MM.1S (cell line): ENCODE results near the gene TSPAN4.

Source experiments
- DNase-seq: peaks from one replicate; pipeline ENCODE4 v3.0.0-alpha.2; 2015
- H2AFZ ChIP-seq: fragments of 300-600 bp; sonication (generic); 2 replicates; pipeline ENCODE4 v1.6.0; 2016; ENCODE audit warnings: antibody characterized with exemption, low read length
- H3F3A ChIP-seq: fragments of 300-600 bp; sonication (generic); 2 replicates; pipeline ENCODE4 v1.6.1; 2016; ENCODE audit warnings: mild to moderate bottlenecking, antibody characterized with exemption, low read length, moderate library complexity, mixed read lengths; ENCODE audit not compliant: insufficient read depth
- H3K27ac ChIP-seq: fragments of 300-600 bp; sonication (generic); 2 replicates; pipeline ENCODE4 v1.5.1; 2016; ENCODE audit warnings: mild to moderate bottlenecking, low read length
- H3K27me3 ChIP-seq: fragments of 300-600 bp; sonication (generic); replicated peaks from 2 replicates; pipeline ENCODE4 v1.6.0; 2016; ENCODE audit warnings: low read length; ENCODE audit not compliant: insufficient read depth
- H3K36me3 ChIP-seq: fragments of 300-600 bp; sonication (generic); replicated peaks from 2 replicates; pipeline ENCODE4 v1.6.1; 2016; ENCODE audit warnings: mild to moderate bottlenecking, low read length, mixed read lengths; ENCODE audit not compliant: insufficient read depth
- H3K4me1 ChIP-seq: fragments of 300-600 bp; sonication (generic); 2 replicates; pipeline ENCODE4 v1.6.1; 2016; ENCODE audit warnings: low read length, mixed read lengths
- H3K4me2 ChIP-seq: fragments of 300-600 bp; sonication (generic); 2 replicates; pipeline ENCODE4 v1.6.0; 2016; ENCODE audit warnings: low read depth, low read length
- H3K4me3 ChIP-seq: fragments of 300-600 bp; sonication (generic); 2 replicates; pipeline ENCODE4 v1.5.1; 2016; ENCODE audit warnings: low read length, mixed read lengths
- H3K79me2 ChIP-seq: fragments of 300-600 bp; sonication (generic); 2 replicates; pipeline ENCODE4 v1.6.1; 2016; ENCODE audit warnings: mixed run types, low read length, mixed read lengths
- H3K9ac ChIP-seq: fragments of 300-600 bp; sonication (generic); 2 replicates; pipeline ENCODE4 v1.6.1; 2016; ENCODE audit warnings: low read length, mixed read lengths
- H3K9me2 ChIP-seq: fragments of 300-600 bp; sonication (generic); replicated peaks from 2 replicates; pipeline ENCODE4 v1.6.1; 2016; ENCODE audit warnings: mild to moderate bottlenecking, low read length, mixed read lengths; ENCODE audit not compliant: insufficient read depth
- H3K9me3 ChIP-seq: fragments of 300-600 bp; sonication (generic); replicated peaks from 2 replicates; pipeline ENCODE4 v1.6.1; 2016; ENCODE audit warnings: mild to moderate bottlenecking, low read length, mixed read lengths; ENCODE audit not compliant: insufficient read depth
- H4K20me1 ChIP-seq: fragments of 300-600 bp; sonication (generic); 2 replicates; pipeline ENCODE4 v1.6.1; 2016; ENCODE audit warnings: mild to moderate bottlenecking, low read length, moderate library complexity, mixed read lengths; ENCODE audit not compliant: insufficient read depth
- CTCF ChIP-seq: fragments of 300-600 bp; sonication (generic); IDR thresholded peaks from 2 replicates; pipeline ENCODE4 v1.5.1; 2016; ENCODE audit warnings: antibody characterized with exemption, low read length, mixed read lengths
- EZH2 ChIP-seq: fragments of 300-600 bp; sonication (generic); optimal IDR thresholded peaks from 2 replicates; pipeline ENCODE3; 2017; ENCODE audit warnings: low read depth, mild to moderate bottlenecking, antibody characterized with exemption, low read length, mixed read lengths
- EZH2phosphoT487 ChIP-seq: fragments of 300-600 bp; sonication (generic); IDR thresholded peaks from 2 replicates; pipeline ENCODE4 v1.6.1; 2018; ENCODE audit warnings: antibody characterized with exemption, low read length

The TSPAN4 gene

GRCh38 chr11:869399-870126 lies 26.9 kb downstream of the TSPAN4 start:
- Histone ChIP-seq H3K9me2 (no peaks in the 10 kb centered on the region), H3K27me3 (no peaks in the 10 kb centered on the region), H3F3A (no peaks in the 10 kb centered on the region), H3K4me3 (no peak overlapping the region), H3K36me3 (no peaks in the 10 kb centered on the region), H3K4me2 (no peak overlapping the region), H4K20me1 (no peaks in the 10 kb centered on the region), H3K9ac (no peak overlapping the region), H2AFZ (no peak overlapping the region), H3K79me2 (no peaks in the 10 kb centered on the region), H3K4me1 (no peaks in the 10 kb centered on the region), H3K27ac (no peak overlapping the region), H3K9me3 (no peaks in the 10 kb centered on the region)
- DNase-seq = no peak
- no peak for TF ChIP-seq CTCF
- TF ChIP-seq EZH2phosphoT487 = no peak
- no peak for TF ChIP-seq EZH2

GRCh38 chr11:870127-870413 lies 27.4 kb downstream of the TSPAN4 start:
- H4K20me1 ChIP-seq = no peaks in the 10 kb centered on the region
- TF ChIP-seq EZH2 (no peak), CTCF (no peak)
- no peak overlapping the region for H3K9ac ChIP-seq
- H3K36me3 ChIP-seq = no peaks in the 10 kb centered on the region
- no peak overlapping the region for H3K27ac ChIP-seq
- no peak overlapping the region for H3K4me2 ChIP-seq
- no peak for DNase-seq
- no peak overlapping the region for H3K4me3 ChIP-seq
- H2AFZ ChIP-seq = no peak overlapping the region
- H3K27me3 ChIP-seq = no peaks in the 10 kb centered on the region
- H3K9me2 ChIP-seq = no peaks in the 10 kb centered on the region
- no peaks in the 10 kb centered on the region for H3K79me2 ChIP-seq
- H3K4me1 ChIP-seq = no peaks in the 10 kb centered on the region
- H3F3A ChIP-seq = no peaks in the 10 kb centered on the region
- H3K9me3 ChIP-seq = no peaks in the 10 kb centered on the region

GRCh38 chr11:870418-870817 lies 27.8 kb downstream of the TSPAN4 start:
- no peak for TF ChIP-seq EZH2phosphoT487
- TF ChIP-seq CTCF = no peak
- no peak for TF ChIP-seq EZH2
- H3K4me2 ChIP-seq = no peak overlapping the region
- H4K20me1 ChIP-seq = no peaks in the 10 kb centered on the region
- no peak overlapping the region for H3K27ac ChIP-seq
- no peaks in the 10 kb centered on the region for H3F3A ChIP-seq
- no peaks in the 10 kb centered on the region for H3K27me3 ChIP-seq
- no peaks in the 10 kb centered on the region for H3K79me2 ChIP-seq
- no peak overlapping the region for H2AFZ ChIP-seq
- no peak overlapping the region for H3K9ac ChIP-seq
- H3K4me3 ChIP-seq = no peak overlapping the region
- no peaks in the 10 kb centered on the region for H3K9me2 ChIP-seq
- no peaks in the 10 kb centered on the region for H3K4me1 ChIP-seq
- H3K9me3 ChIP-seq = no peaks in the 10 kb centered on the region
- no peak for DNase-seq
- no peaks in the 10 kb centered on the region for H3K36me3 ChIP-seq
